Erythroblast (primary cell): Measurements from ENCODE around the gene SUSD6.
A peak's percentile ranks its signal among the peaks of the same experiment; 100 is the strongest.

Experiments
- DNase-seq, 2 experiments: peaks; one replicate each; lab custom pipeline; 2025; lab: John Stamatoyannopoulos, UW
- GATA1 ChIP-seq: IDR thresholded peaks from 2 replicates; pipeline ENCODE4 v1.6.1; 2011; ENCODE audit warnings: low read depth, mild to moderate bottlenecking, control low read depth, low read length, moderate library complexity
- POLR2A ChIP-seq: IDR thresholded peaks from 2 replicates; pipeline ENCODE4 v1.6.1; 2011; ENCODE audit warnings: mild to moderate bottlenecking, low read length

SUSD6 gene, protein sequence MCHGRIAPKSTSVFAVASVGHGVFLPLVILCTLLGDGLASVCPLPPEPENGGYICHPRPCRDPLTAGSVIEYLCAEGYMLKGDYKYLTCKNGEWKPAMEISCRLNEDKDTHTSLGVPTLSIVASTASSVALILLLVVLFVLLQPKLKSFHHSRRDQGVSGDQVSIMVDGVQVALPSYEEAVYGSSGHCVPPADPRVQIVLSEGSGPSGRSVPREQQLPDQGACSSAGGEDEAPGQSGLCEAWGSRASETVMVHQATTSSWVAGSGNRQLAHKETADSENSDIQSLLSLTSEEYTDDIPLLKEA

DNA sequence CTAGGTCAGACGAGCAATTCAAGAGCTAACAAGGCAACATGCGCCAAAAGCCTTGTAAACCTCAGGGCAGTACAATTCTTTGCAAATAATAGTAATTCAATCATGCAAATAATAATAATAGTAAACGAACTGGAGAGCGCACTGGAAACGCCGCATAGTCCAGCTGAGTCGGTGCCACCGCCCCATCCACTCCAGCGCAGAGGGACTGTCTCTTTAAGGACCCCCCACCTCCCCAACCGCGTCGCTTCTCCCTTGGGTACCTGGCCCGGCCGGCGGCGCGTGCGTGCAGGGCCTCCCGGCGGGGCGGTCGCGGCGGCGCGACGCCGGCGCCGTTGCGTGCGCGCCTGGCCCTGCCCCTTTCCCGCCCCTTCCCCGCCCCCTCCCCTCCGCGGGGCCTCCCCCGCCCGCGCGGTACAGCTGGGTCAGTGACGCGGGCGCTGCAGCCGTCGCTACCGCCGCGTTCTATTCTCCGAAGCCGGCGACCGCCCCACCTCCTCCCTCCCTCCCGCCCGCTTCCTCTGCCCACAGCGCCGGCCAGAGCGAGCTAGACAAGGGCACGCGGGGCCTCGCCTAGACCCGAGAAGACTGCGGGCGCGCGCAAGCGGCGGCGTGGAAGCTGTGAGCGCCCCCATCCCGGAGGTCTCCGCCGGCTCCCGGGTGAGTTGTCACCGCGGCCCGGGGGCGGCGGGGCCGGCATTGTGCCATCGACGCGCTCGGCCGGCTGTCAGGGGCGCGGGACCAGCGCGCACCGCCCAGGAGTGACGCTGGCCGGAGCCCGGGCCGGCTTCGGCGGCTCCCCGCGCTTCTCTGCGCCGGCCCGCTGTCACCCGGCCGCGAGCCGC, at the start of gene SUSD6:
TSS of gene SUSD6 (plus strand) at position 425 of the 842 bp plus-strand sequence. CDS start 46,997 bp downstream, outside the sequence.
- peak; percentile 92 to 95 for DNase-seq

DNA sequence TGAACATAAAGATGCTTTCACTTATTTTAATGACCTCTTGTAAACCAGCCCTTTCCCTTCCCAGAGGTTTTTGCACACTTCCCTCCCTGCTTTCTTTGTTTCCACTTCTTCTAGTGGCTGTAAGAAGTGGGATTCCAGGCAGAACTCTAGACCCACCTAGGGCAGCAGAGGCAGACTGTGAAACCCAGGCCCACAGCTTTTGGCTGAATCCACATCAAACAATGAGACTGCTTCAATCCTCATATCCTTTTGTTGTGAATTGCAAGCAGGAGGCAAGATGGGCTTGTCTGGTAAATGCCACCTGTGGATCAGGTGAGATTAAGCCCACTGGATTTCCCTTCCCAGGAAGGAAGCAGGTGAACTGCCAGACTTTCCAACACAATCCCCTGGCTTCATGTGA, 49.5 kb upstream of the SUSD6 start:
- TF ChIP-seq POLR2A (no peak), GATA1 (no peak)
- DNase-seq, result no peak

More for the DNA sequence above, at the start of gene SUSD6:
- TF ChIP-seq POLR2A (peak; percentile 29), GATA1 (no peak)

GRCh38 chr14:69567563-69567962, 43.8 kb upstream of the SUSD6 start:
- TF ChIP-seq GATA1 (no peak), POLR2A (no peak)
- no peak for DNase-seq

DNA sequence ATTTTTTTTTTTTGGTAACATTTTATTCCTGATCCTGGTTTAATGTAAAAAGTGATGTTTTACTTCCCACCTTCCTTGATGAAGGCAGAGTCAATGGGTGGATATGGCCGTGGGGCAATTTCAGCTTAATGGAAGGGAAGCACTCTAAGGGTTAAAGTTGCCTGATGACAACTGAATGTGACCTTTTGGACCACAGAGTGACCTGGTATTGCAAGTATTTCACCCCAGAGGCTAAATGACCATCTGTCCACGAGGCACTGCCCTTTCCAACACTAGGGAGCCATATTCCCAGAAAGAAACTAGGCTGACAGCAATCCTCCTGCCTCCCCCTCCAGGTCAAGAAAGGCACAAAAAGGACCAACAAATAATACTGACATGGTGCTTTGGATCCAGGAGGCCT, 41.5 kb upstream of the SUSD6 start:
- no peak for DNase-seq
- TF ChIP-seq POLR2A, result no peak
- TF ChIP-seq GATA1, result no peak

GRCh38 chr14:69570836-69571330, 40.5 kb upstream of the SUSD6 start:
- no peak for TF ChIP-seq POLR2A
- TF ChIP-seq GATA1, result no peak
- no peak for DNase-seq

GRCh38 chr14:69571449-69572029, 39.9 kb upstream of the SUSD6 start:
- DNase-seq, result peak in 1 of 2 experiments; percentile 38
- TF ChIP-seq GATA1, result no peak
- TF ChIP-seq POLR2A, result no peak

- no peak for TF ChIP-seq POLR2A
- peak; percentile 46 to 53 for DNase-seq
Measured at GRCh38 chr14:69572030-69572840, 39.2 kb upstream of the SUSD6 start.

GRCh38 chr14:69572841-69573135, 38.6 kb upstream of the SUSD6 start:
- no peak for DNase-seq
- TF ChIP-seq GATA1 (no peak), POLR2A (no peak)

- TF ChIP-seq GATA1 (no peak), POLR2A (no peak)
- DNase-seq, result no peak
Measured at GRCh38 chr14:69573205-69573830, 38.1 kb upstream of the SUSD6 start.

DNA sequence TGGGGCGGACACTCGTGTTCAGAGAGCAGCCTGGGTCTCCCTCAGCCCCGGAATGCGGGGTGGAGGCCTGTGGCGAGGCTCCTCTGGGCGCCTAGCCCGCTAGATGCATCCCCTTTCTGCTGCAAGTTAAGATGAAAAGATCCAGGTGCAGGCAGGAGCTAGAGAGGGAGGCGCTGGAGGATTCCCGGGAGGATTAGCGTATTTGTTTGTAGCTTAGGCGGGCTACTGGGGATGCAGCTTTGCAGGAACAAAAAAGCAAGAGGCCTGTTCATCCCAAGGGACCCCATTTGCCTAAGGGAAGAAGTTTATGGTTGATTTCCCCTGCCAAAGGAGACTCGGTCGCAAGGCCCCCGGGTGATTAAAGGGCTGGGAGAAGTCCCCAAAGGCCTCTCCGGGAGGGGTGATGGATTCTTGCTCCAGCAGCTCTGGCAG, 37.5 kb upstream of the SUSD6 start:
- no peak for TF ChIP-seq GATA1
- no peak for TF ChIP-seq POLR2A

DNA sequence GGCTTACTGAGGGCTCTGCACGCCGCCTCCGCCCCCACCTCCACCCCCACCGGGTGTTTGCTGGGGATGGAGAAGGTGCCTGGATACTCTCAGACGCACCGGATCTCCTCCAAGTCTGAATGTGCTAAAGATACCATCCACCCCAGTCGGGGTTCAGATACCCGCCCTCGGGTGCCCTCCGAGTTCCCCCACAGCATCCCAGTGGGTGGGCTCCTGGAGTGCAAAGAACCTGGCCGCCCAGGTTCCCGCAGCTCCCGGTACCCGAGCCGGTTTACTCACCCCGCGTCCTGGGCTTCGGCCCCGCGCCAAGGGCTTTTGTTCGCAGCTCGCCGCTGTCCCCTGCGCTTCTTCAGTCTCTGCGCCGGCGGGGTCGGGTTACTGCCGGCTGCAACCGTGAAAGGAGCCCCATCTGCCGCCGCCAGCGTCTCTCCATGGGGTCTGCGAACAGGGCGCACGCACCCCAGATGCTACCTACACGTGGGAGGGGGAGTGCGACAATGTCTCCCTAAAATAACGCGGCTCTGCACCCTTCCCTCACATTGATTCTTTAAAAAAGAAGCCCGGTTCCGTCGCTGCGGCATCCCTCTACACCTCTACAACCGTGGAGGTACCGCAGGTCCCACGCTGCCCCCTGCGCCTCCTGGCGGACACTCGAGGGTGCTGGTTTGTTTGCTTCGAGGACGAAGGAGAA, 37.0 kb upstream of the SUSD6 start, which contains the start of gene CCDC177:
TSS of gene CCDC177 (minus strand) at position 609 of the 691 bp plus-strand sequence. CDS start 1,249 bp downstream, outside the sequence.
- TF ChIP-seq GATA1 (no peak), POLR2A (no peak)
- DNase-seq, result peak; percentile 59 to 77

More for the DNA sequence above, 37.5 kb upstream of the SUSD6 start:
- DNase-seq, result no peak

DNA sequence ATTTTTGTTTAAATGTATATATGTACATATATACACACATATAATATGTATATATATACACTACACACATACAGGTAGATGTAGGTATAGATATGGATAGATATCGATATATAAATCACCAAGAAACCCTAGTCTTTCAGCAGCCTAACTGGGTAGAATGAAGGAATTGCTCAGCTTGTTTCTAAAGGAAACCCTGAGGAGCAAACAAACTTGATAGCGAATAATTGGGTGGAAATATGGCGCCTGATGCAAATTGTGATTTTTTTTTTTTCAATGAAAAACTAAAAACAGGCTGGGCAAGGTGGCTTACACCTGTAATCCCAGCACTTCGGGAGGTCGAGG, 36.5 kb upstream of the SUSD6 start:
- TF ChIP-seq GATA1, result no peak
- TF ChIP-seq POLR2A, result no peak
- no peak for DNase-seq

DNA sequence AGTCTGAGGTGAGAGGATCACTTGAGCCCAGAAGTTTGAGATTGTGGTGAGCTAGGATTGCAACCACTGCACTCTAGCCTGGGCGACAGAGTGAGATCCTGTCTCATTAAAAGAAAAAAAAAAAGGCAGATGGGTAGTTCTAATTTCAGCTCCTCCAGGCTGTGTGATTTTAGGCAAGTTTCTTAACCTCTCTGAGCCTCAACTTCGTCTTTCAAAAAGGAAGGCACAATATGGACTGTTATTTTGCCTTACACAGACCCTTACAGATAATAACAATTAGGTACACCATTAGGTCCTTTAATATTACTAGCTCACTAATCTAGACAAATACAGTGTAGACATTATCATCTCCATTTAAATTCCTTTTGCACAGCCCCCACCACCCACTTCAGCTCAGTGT, 31.9 kb upstream of the SUSD6 start:
- no peak for DNase-seq
- TF ChIP-seq POLR2A, result no peak
- no peak for TF ChIP-seq GATA1
